WTC11 (cell line): ENCODE data around the gene EGFL8.

Experiments
- CREB1 ChIP-seq: sonication (generic); formaldehyde crosslinking; IDR thresholded peaks from 2 replicates; pipeline ENCODE4 v1.8.0; 2023; ENCODE audit warnings: mild to moderate bottlenecking, missing genetic modification reagents
- FOXP1 ChIP-seq: sonication (generic); formaldehyde crosslinking; IDR thresholded peaks from 2 replicates; pipeline ENCODE4 v1.8.0; 2022; ENCODE audit warnings: missing genetic modification reagents, mild to moderate bottlenecking, moderate library complexity, borderline replicate concordance
- HMGA2 ChIP-seq: fragments of 250-450 bp; sonication (Bioruptor Pico); IDR thresholded peaks from 2 replicates; pipeline ENCODE4 v1.4.0; 2021; ENCODE audit warnings: mild to moderate bottlenecking, moderate library complexity
- MXD4 ChIP-seq: fragments of 250-450 bp; sonication (Bioruptor Pico); IDR thresholded peaks from 2 replicates; pipeline ENCODE4 v1.8.0; 2021; ENCODE audit warnings: mild to moderate bottlenecking, moderate library complexity, borderline replicate concordance
- SMAD3 ChIP-seq: sonication (generic); formaldehyde crosslinking; IDR thresholded peaks from 2 replicates; pipeline ENCODE4 v1.8.0; 2022; ENCODE audit warnings: missing genetic modification reagents, mild to moderate bottlenecking, borderline replicate concordance
- SOX15 ChIP-seq: fragments of 250-450 bp; sonication (Bioruptor Pico); IDR thresholded peaks from 2 replicates; pipeline ENCODE4 v1.9.0; 2021; ENCODE audit warnings: mild to moderate bottlenecking
- TCF7 ChIP-seq: sonication (generic); formaldehyde crosslinking; IDR thresholded peaks from 2 replicates; pipeline ENCODE4 v1.8.0; 2022; ENCODE audit warnings: mild to moderate bottlenecking, low read depth, missing genetic modification reagents, moderate library complexity
- ZNF138 ChIP-seq: sonication (generic); formaldehyde crosslinking; conservative IDR thresholded peaks from 2 replicates; pipeline ENCODE4 v1.8.1; 2022; ENCODE audit warnings: mild to moderate bottlenecking, moderate library complexity, missing genetic modification reagents
- TF ChIP-seq, protein P1 (sequence below): fragments of 200-600 bp; IDR thresholded peaks from 2 replicates; pipeline ENCODE4 v1.8.0; 2022; ENCODE audit warnings: antibody characterized with exemption
- TF ChIP-seq, protein P2 (sequence below): sonication (generic); formaldehyde crosslinking; IDR thresholded peaks from 2 replicates; pipeline ENCODE4 v1.8.0; 2022; ENCODE audit warnings: mild to moderate bottlenecking, missing genetic modification reagents
- TF ChIP-seq, protein P3 (sequence below): sonication (generic); formaldehyde crosslinking; IDR thresholded peaks from 2 replicates; pipeline ENCODE4 v1.8.1; 2022; ENCODE audit warnings: low read depth, missing genetic modification reagents, borderline replicate concordance
- TF ChIP-seq, protein P4 (sequence below): sonication (generic); formaldehyde crosslinking; IDR thresholded peaks from 2 replicates; pipeline ENCODE4 v1.8.0; 2022; ENCODE audit warnings: mild to moderate bottlenecking, missing genetic modification reagents

DNA sequence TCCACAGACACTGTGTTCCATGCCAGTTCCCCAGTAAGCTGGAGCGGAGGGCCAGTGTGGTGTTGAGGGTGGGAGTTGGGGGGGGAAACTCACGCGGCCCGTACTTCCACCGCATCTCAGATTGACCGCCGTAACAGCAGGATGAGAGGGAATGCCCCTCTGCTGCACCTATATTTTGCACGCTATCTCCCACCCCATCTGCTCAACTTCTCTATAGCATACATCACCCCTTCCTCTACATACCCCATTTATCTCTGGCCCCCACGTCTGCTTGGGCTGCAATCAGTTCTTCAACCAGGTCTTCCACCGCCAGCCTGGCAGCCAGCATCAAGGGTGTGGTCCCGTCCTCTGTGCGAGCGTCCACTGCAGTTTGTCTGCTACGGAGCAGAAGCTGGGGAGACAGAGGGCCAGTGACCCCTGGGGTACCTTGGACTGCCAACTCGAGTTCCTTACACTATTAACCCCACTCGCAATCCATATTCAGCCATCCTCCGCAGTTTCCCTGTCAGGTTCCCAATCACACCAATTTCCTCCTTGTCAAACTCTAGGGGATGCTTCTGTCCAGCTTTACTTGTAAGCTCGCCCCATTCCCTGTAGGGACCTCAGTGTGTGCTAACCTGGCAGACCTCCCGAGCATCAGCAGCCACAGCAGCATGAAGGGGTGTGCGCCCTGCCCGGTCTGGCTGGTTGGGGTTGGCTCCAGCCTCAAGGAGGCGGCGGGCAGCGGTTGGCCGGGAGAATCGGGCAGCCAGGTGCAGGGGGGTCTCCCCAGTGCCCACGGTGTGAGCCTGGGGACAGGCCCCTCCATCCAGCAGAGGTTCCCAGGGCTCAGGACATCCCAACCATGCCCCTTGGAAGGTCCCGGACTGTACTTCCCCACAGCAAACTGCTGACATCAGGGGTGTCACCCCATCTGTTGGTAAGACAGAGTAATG lies 32.6 kb downstream of the EGFL8 start:
- TF ChIP-seq, protein P1, sequence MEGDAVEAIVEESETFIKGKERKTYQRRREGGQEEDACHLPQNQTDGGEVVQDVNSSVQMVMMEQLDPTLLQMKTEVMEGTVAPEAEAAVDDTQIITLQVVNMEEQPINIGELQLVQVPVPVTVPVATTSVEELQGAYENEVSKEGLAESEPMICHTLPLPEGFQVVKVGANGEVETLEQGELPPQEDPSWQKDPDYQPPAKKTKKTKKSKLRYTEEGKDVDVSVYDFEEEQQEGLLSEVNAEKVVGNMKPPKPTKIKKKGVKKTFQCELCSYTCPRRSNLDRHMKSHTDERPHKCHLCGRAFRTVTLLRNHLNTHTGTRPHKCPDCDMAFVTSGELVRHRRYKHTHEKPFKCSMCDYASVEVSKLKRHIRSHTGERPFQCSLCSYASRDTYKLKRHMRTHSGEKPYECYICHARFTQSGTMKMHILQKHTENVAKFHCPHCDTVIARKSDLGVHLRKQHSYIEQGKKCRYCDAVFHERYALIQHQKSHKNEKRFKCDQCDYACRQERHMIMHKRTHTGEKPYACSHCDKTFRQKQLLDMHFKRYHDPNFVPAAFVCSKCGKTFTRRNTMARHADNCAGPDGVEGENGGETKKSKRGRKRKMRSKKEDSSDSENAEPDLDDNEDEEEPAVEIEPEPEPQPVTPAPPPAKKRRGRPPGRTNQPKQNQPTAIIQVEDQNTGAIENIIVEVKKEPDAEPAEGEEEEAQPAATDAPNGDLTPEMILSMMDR, result no peak
- TF ChIP-seq, protein P2, sequence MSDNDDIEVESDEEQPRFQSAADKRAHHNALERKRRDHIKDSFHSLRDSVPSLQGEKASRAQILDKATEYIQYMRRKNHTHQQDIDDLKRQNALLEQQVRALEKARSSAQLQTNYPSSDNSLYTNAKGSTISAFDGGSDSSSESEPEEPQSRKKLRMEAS (CRISPR knock-in tag), result no peak
- TF ChIP-seq MXD4 (CRISPR knock-in tag) (no peak), CREB1 (no peak), SMAD3 (CRISPR knock-in tag) (no peak), HMGA2 (no peak), TCF7 (CRISPR knock-in tag) (no peak), FOXP1 (CRISPR knock-in tag) (no peak), SOX15 (CRISPR knock-in tag) (no peak), ZNF138 (no peak)
- TF ChIP-seq, protein P3, sequence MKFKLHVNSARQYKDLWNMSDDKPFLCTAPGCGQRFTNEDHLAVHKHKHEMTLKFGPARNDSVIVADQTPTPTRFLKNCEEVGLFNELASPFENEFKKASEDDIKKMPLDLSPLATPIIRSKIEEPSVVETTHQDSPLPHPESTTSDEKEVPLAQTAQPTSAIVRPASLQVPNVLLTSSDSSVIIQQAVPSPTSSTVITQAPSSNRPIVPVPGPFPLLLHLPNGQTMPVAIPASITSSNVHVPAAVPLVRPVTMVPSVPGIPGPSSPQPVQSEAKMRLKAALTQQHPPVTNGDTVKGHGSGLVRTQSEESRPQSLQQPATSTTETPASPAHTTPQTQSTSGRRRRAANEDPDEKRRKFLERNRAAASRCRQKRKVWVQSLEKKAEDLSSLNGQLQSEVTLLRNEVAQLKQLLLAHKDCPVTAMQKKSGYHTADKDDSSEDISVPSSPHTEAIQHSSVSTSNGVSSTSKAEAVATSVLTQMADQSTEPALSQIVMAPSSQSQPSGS (CRISPR knock-in tag), result no peak
- TF ChIP-seq, protein P4, sequence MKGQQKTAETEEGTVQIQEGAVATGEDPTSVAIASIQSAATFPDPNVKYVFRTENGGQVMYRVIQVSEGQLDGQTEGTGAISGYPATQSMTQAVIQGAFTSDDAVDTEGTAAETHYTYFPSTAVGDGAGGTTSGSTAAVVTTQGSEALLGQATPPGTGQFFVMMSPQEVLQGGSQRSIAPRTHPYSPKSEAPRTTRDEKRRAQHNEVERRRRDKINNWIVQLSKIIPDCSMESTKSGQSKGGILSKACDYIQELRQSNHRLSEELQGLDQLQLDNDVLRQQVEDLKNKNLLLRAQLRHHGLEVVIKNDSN (CRISPR knock-in tag), result no peak
